Breast epithelium (tissue), 4 donors: Measurements from ENCODE around the gene BAIAP3. TPM values are rescaled to one million over a fixed set of nuclear protein-coding genes. Genes with fewer than 3 reads are reported as not detected.

Experiments used
- DNase-seq, 2 donors: peaks; one replicate each; pipeline ENCODE4 v3.0.0-alpha.2; 2019; ENCODE audit warnings: low spot score in 2 of 2
- H3K27ac ChIP-seq, 2 donors: fragments of 200-600 bp; sonication (generic) in 1 of 2; one replicate each; pipeline ENCODE4 v1.5.1; 2016 to 2019; ENCODE audit warnings: mild to moderate bottlenecking in 1 of 2
- H3K27me3 ChIP-seq, 2 donors: fragments of 200-600 bp; sonication (generic) in 1 of 2; one replicate each; pipeline versions ENCODE4 v1.5.1 to v1.6.0; 2017 to 2019; ENCODE audit warnings: control low read depth in 1 of 2, mild to moderate bottlenecking in 1 of 2
- H3K36me3 ChIP-seq: fragments of 200-600 bp; one replicate; pipeline ENCODE4 v1.5.1; 2019
- H3K4me1 ChIP-seq, 2 donors: fragments of 200-600 bp; sonication (generic); one replicate each; pipeline ENCODE4 v1.5.1; 2016 to 2019; ENCODE audit warnings: control low read depth in 1 of 2
- H3K4me3 ChIP-seq, 3 donors: fragments of 200-600 bp; sonication (generic); 1 replicate in 2 of 3; 2 replicates in 1 of 3; pipeline ENCODE4 v1.5.1; 2016 to 2019; ENCODE audit warnings: mild to moderate bottlenecking in 3 of 3, moderate library complexity in 2 of 3
- H3K9me3 ChIP-seq, 2 donors: fragments of 200-600 bp; sonication (generic) in 1 of 2; one replicate each; pipeline ENCODE4 v1.5.1; 2016 to 2019; ENCODE audit warnings: control low read depth in 1 of 2
- CTCF ChIP-seq, 3 donors: fragments of 450-650 bp; IDR thresholded peaks; one replicate each; pipeline ENCODE4 v1.5.1; 2016 to 2017; ENCODE audit warnings: antibody characterized with exemption in 3 of 3, mild to moderate bottlenecking in 3 of 3, moderate library complexity in 3 of 3
- POLR2A ChIP-seq: fragments of 450-650 bp; IDR thresholded peaks from one replicate; pipeline ENCODE4 v1.6.1; 2016; ENCODE audit warnings: antibody characterized with exemption, mild to moderate bottlenecking, moderate library complexity
- POLR2AphosphoS5 ChIP-seq, 3 donors: sonication (generic); formaldehyde crosslinking; IDR thresholded peaks; one replicate each; pipeline ENCODE4 v1.6.1; 2017; ENCODE audit warnings: antibody characterized with exemption in 3 of 3
- intact Hi-C: fragments of 100-400 bp; cut with DNase I; formaldehyde crosslinking; loops from one replicate; pipeline ENCODE4 v1.15.1; 2023; ENCODE audit warnings: low total_unique reads
- total RNA-seq, 3 donors: library from RNA; depleted of rRNA; stranded (reverse); fragments of >200 nt; gene quantifications; one replicate each; pipeline ENCODE4 v1.1.0, GENCODE V29; 2016

The BAIAP3 gene
- total RNA-seq, 3 donors from 2014 or later: 2.7 to 8.2 (median 7.3) TPM

DNA sequence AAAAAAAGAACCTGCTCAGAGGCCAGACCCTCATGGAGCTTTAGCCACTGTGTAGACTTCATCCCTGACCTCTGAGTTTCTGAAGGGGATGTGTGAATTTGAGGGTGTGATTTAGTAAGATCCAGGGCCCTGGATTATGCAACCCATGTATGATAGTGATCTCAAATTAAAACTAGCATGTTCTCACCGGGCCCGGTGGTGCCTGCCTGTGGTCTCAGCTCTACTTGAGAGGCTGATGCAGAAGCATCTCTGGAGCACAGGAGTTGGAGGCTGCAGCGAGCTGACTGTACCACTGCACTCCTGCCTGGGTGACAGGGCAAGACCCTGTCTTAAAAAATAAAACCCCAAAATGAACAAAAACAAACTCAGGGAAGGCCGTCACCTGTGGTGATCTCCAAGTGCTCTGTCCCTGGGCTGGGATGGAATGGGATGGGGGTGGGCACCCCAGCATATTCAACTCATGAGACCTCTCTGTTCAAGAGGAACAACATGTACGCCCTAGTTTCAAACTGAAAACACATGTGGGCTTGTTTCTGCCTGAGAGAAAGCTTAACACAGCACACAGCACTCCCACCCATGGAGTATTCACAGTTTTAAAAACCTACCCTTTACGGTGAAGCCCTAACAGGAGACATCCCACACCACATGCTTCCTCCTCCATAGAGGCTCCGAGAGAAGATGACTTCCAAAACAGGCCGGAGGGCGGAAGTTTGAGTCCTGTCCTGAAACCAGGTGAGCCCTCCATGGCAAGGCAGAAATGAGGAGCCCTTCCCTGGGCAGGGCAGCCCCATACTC, 48.4 kb downstream of the BAIAP3 start:
- Histone ChIP-seq H3K4me1 (peaks cover 0 to 6% of the 10 kb centered on the region in 2 donors), H3K27ac (no peak overlapping the region), H3K27me3 (no peaks in the 10 kb centered on the region), H3K4me3 (no peak overlapping the region), H3K36me3 (peaks cover 7% of the 10 kb centered on the region), H3K9me3 (no peaks in the 10 kb centered on the region)
- intact Hi-C loops: loop anchor here (2.0 kb wide), 1 partner anchor 23 kb away; no protein-coding TSS in a partner anchor
- DNase-seq: no peak
- TF ChIP-seq POLR2A (no peak), CTCF (IDR thresholded peaks at IDR 0.05) (no peak), POLR2AphosphoS5 (IDR thresholded peaks at IDR 0.05) (no peak)

- TF ChIP-seq CTCF (IDR thresholded peaks at IDR 0.05) (no peak), POLR2AphosphoS5 (IDR thresholded peaks at IDR 0.05) (no peak), POLR2A (no peak)
- peaks cover 0 to 6% of the 10 kb centered on the region in 2 donors for H3K4me1 ChIP-seq
- H3K36me3 ChIP-seq: peaks cover 7% of the 10 kb centered on the region
- no peaks in the 10 kb centered on the region for H3K27me3 ChIP-seq
- no peak overlapping the region for H3K4me3 ChIP-seq
- no peak for DNase-seq
- intact Hi-C loops: no loop called here
- H3K9me3 ChIP-seq: no peaks in the 10 kb centered on the region
- H3K27ac ChIP-seq: no peak overlapping the region
Measured at GRCh38 chr16:1383556-1383955, 50.1 kb downstream of the BAIAP3 start.

GRCh38 chr16:1385232-1385631, 51.8 kb downstream of the BAIAP3 start:
- Histone ChIP-seq H3K4me1 (no peaks in the 10 kb centered on the region), H3K27me3 (no peaks in the 10 kb centered on the region), H3K9me3 (no peaks in the 10 kb centered on the region), H3K36me3 (peaks cover 7% of the 10 kb centered on the region), H3K27ac (no peak overlapping the region), H3K4me3 (no peak overlapping the region)
- intact Hi-C loops: no loop called here
- TF ChIP-seq POLR2AphosphoS5 (IDR thresholded peaks at IDR 0.05): no peak
- no peak for TF ChIP-seq CTCF (IDR thresholded peaks at IDR 0.05)
- TF ChIP-seq POLR2A: no peak
- DNase-seq: no peak

GRCh38 chr16:1387331-1387730, 53.9 kb downstream of the BAIAP3 start:
- H3K4me3 ChIP-seq: no peak overlapping the region
- H3K27me3 ChIP-seq: no peaks in the 10 kb centered on the region
- no peak for DNase-seq
- no peak overlapping the region for H3K27ac ChIP-seq
- no peaks in the 10 kb centered on the region for H3K9me3 ChIP-seq
- H3K4me1 ChIP-seq: no peaks in the 10 kb centered on the region
- intact Hi-C loops: no loop called here
- H3K36me3 ChIP-seq: no peaks in the 10 kb centered on the region
- TF ChIP-seq POLR2AphosphoS5 (IDR thresholded peaks at IDR 0.05): no peak
- TF ChIP-seq POLR2A: no peak
- no peak for TF ChIP-seq CTCF (IDR thresholded peaks at IDR 0.05)

DNA sequence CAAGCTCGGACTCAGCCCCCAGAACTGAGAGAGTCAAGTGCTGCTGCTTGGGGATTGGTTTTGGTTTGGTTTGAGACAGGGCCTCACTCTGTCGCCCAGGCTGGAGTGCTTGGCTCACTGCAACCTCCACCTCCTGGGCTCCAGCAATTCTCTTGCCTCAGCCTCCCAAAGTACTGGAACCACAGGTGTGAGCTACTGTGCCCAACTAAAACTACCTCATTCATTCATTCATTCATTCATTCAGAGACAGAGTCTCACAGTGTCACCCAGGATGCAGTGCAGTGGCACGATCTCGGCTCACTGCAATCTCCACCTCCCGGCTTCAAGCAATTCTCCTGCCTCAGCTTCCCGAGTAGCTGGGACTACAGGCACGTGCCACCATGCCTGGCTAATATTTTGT, 56.3 kb downstream of the BAIAP3 start:
- intact Hi-C loops: no loop called here
- H3K27ac ChIP-seq: no peak overlapping the region
- H3K27me3 ChIP-seq: no peaks in the 10 kb centered on the region
- no peak for DNase-seq
- no peaks in the 10 kb centered on the region for H3K9me3 ChIP-seq
- no peak for TF ChIP-seq POLR2A
- TF ChIP-seq CTCF (IDR thresholded peaks at IDR 0.05): no peak
- no peak for TF ChIP-seq POLR2AphosphoS5 (IDR thresholded peaks at IDR 0.05)
- no peak overlapping the region for H3K4me3 ChIP-seq
- no peaks in the 10 kb centered on the region for H3K36me3 ChIP-seq
- H3K4me1 ChIP-seq: no peaks in the 10 kb centered on the region
